ENCODE measurements around the gene VAV2.
"Not testable (repeated sequence)": the region's sequence is repeated elsewhere in the genome, so short reads cannot be mapped to it uniquely, and the experiment has no call there.

The VAV2 gene

DNA sequence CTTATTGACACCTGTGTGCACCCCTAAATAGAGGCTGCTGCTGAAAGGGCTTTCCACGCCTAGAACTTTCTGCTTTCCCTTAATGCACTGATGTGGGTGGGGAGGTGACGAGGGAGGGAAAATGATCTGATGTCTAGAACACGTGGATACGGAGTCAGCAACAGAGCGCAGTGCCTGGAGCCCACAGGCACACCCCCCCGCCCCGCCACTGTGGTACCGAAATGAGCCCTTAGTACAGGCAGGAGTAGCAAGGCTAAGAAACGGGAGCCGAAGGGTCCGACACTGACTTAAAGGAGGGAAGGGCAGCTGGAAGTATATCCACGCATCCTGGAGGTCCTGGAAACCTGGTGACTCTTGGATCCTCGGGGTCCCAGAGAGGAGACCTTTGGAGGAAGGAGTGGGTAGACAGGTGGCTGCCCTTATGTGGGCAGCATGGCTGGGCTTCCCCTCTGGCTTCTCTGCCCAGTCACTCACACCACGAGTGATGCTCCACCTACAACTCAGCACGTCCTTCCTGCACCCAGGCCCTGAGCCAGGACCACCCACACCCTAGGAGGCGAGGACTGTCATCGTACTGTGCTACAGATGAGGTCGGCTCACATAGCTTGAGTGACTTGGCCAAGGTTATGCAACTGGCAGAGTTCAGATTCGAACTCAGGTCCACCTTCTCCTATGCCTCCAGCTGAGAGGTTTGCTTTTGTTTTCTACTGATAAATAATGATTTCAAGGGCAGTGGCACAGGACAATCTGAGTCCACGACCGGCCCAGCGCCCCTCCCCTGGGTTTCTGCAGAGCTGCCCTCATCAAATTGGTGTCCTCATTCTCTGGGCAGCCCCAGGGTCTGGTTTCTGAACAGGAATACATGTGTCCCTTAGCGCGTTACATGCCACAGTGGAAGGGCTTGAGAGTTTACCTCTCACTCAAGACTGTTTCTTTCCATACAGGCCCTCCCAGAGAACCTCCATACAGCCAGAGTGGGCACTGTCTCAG is 4.7 kb upstream of the VAV2 start:
- DNase-seq (ENCODE audit: low read depth in 2 of 2), result no peak

DNA sequence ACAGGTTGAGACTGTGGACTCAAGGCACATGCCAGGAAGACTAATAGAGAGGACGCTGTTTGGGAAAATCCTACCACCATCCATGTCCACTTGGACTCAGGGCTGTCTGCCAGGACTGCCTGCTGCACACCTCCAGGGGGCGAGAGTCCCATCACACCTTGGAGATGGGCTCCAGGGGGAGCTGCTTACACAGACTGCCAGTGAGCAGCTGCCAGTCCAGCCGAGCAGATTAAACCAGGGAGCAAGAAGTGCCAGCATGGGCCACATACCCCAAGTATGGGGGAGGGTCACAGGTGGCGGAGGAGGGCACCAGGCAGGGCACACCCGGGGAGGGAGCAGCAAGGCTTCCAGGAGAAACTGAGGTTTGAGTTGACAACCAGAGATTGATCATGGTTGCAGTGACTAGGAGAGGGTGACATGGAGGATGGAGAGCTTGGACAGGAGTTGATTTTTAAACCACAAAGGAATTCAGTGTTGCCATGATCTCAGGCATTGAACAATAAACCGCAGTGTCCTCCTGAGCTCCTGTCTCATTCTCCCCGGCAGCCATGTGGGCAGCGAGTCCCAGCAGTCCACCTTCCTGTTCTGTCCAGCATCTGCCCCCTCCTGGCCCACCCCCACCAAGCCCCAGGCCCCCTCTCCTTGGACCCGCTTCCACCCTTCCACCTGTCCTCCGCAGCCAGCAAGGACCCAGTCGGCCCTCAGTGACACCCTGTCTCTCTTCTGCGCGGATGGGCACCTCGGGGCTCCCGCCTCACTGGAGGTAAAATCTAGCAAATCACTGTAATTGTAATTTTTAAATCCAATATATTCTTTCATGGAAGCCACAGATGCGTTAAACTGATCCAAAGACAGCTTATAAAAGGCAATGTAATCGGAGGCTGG is 3.1 kb upstream of the VAV2 start:
- DNase-seq (ENCODE audit: low read depth in 2 of 2), result no peak

DNA sequence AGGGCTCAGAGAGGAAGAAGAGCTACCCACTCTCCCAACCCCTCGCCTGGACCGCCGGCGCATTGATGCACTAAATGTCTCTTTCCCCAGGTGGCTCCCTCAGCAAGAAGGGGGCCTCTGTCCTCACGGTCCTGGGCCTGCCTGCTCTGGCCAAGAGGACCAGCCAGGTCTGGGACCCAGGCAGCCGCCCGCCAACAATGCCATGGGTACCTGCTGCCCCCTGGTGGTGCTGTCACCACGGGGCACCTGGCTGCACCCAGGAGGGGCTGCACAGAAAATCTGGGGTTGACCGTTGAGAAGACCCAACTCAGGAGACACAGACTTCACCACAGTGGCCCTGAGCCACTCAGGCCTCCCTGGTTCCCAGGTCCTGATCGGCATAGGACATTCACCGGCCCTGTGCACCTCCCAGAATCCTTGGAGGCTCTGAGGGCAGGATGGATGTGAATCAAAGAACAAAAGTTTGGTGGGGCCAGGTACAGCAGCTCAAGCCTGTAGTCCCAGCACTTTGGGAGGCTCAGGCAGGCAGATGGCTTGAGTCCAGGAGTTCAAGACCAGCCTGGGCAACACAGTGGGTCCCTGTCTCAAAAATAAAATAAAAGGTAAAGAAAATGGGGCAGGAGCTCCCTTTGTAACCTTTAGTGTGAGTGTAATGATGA is 2.4 kb upstream of the VAV2 start:
- peak; percentile 70 to 72 for DNase-seq (ENCODE audit: low read depth in 2 of 2)

DNA sequence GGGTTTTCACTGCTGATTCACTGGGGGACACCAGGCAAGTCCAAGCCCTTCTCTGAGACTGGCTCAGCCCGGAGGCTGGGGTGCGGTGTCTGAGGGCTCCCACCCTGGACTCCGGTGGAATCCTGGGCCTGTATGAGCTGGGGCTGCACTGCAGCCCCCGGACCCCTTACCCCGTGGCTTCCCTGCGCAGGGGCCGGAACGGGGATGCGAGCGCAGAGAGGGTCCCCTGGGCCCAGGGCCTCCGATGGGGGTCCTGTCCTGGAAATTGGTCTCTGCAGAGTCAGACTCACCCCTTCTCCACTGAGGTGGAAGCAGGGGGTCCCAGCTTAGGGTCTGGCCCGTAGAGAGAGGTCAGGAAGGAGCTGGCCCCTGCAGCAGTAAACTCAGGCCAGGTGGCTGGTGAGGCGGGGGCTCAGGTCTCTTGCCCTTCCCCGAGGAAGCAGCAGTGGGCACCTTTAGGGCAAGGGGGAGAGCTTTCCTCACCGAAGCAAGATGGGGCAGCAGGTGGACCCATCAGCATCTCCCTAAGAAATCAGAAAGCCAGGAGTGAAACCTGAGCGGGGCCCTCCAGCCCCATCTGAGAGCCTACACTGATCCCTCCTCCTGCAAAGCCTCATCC is 1.6 kb upstream of the VAV2 start:
- no peak for DNase-seq (ENCODE audit: low read depth in 2 of 2)

DNA sequence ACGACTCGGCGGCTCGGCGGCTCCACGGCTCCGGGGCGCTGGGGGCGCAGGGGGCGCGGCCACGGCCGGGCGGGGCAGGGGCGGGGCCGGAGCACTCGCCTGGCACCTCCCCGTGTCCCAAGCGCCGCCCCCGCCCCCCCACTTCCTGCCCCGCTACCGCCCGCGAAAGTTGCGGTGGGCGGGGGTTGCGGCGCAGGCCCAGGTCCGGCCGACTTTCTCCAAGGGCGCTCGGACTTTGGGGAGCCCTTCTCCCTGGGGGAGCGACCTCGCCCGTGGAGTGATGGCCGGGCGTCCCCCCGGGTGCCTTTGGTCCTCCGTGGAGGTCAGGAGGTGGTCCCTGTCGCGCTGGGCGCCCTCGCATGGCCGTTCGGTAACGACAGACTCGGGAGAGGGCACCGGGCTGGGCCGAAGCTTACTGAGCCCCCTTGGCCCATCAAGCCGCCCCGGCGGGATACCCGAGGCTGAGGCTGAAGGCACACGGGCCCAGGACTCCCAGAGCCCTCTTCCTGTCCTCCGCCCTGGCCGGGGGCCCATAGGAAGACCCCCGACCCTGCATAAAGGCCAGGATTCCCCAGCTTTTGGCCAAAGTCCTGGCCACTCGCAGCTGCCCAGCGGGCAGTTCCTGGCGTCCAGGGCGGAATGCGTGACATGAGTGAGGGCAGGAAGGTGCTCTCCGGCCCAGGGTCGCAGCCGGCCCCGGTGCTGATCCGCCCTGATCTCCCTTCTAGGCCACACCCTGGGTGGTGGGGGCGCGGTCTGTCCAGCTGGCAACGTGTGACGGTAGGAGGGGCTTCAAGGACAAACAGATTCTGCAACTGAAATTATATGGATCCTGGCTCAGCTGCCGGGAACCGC is 883 bp upstream of the VAV2 start:
- DNase-seq (ENCODE audit: low read depth in 2 of 2), result peak; percentile 61 to 68

DNA sequence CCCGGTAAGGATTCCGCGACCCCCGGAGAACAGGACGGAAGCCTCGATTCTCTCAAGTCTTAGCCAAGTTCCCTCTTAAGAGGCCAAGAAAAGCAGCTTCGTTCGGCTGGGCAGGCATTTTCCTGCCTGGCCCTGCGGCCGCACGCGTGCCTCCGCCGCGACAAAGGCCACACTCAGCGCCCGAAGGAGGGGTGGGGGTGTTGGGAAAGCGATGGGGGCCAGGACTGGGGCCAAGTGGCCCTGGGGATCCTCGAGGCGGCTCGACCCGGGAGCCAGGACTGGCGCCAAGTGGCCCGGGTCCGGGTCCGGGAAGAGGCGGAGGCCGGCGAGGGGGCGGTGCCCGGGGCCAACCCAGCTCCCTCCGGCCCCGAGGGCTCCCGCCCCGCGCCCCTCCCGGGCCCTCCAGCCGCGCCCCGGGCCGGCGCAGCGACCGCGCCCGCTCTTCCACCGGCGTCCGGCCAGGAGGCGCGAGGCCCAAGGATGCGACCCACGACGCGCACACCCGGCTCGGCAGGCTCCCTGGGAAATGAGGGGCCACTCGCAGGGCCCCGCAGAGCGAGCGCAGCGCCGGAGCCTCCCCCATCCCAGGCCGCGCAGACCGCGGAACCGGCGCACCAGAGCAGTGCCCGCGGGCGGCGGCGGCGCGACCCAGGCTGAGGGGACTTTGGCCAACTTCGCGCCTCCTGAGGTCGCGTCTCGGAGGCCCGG is 756 bp downstream of the VAV2 start:
- DNase-seq (ENCODE audit: low read depth in 2 of 2), result no peak

DNA sequence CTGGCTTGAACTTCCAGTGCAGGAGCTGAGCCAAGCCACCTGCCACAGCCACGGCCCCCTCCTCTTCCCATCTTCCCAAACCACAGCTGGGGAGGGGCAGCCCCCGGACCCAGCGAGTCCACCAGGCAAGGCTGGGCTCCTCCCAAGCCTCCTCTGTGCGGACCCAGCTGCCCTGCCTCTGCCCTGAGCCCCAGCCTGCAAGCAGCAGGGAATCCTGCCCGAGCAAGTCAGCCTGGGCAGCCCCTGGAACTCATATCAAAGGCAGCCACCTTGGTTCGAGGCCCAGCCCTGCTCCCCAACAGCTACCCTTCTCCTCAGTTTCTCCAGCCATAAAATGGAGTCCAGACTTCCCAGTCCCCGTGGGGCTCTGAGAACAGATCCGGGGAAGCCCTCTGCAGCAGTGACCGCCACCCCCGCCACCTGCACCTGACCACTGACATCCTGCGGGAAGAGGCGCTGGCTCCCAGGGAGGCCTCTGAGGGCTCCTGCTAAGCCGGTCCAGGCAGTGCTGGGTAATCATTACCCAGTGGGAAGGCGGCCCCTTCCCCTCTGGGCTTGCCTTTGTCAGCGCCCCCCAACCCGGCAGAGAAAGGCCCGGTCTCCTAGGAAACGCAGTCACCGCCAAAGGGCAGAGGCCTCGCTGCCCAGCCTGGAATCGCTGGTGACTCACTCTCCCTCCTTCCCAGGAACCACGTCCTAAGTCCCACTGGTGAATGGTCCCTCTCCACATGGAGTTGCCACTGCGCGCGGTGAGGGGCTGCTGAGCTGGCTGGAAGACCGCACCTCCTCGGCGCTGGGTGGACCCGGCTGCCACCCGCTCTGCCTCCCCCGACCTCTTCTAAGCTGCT is 1.5 kb downstream of the VAV2 start:
- DNase-seq (ENCODE audit: low read depth in 2 of 2), result no peak

DNA sequence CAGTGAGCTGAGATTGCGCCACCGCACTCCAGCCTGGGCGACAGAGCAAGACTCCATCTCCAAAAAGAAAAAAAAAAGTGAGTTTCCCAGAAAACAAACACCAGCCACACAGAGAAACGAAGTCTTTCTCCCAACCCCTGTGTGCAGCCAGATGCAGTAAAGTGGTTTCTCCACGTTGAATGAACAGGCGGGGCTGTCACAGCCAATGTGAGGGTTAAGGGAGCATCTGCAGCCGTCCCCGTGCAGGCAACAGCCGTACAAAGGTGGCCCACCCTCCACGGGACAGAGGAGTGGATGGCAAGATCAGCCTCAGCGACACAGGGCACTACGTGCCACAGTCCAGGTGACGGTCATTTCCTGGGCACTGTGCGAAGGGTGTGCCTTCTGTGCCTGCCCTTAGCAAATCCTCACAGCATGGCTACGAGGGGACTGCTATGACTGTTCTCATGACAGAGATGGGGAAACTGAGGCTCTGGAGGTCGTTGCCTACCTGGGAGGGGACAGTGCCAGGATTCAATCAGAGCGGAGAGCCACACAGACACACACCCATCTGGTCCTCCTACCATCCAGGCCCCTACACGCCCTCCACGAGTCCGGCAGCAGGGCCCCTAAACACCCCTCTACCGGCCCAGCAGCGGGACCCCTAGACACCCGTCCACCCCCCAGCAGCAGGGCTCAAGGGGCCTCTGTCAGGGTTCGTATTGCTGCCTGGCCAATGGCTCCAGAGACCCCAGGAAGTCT is 2.3 kb downstream of the VAV2 start:
- DNase-seq (ENCODE audit: low read depth in 2 of 2), result no peak

DNA sequence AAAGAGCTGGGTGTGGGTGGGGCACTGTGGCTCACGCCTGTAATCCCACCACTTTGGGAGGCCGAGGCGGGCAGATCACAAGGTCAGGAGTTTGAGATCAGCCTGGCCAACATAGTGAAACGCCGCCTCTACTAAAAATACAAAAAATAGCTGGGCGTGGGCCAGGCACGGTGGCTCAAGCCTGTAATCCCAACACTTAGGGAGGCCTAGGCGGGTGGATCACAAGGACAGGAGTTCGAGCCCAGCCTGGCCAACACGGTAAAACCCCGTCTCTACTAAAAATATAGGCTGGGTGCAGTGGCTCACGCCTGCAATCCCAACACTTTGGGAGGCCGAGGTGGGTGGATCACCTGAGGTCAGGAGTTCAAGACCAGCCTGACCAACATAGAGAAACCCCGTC is 3.4 kb downstream of the VAV2 start:
- DNase-seq (ENCODE audit: low read depth in 2 of 2), result not testable (repeated sequence)

DNA sequence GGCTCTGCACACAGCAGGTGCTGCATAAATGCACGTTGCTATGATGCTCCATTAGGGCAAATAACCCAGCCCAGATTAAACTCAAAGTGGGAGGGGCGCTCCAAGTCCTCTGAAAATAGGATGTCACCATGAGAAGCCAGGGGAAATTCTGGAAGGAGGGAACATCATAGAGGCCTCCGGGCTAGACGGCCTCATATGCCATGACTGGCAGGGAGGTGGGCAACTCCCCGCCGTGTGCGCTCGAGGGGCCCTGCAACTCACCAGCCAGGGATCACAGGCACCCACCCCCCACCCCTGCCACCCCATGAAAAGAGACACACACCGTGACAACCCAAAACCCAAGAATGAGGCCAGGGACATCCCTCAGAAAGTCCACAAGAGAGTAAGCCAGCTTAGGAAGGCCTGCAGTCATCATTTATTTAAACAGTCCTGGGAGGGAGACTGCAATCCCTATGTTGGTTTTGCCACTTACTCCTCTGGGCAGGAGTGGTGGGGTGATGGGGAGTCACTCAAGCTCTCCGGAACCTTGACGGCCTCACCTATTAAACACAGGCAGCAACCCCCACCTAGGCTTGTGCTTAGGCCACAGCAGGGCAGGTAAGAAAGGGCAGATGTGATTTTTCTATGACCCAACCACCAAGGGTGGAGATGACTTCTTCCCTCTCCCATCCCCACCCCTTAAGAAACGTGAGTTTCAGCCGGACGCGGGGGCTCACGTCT is 4.0 kb downstream of the VAV2 start:
- no peak for DNase-seq (ENCODE audit: low read depth in 2 of 2)

DNA sequence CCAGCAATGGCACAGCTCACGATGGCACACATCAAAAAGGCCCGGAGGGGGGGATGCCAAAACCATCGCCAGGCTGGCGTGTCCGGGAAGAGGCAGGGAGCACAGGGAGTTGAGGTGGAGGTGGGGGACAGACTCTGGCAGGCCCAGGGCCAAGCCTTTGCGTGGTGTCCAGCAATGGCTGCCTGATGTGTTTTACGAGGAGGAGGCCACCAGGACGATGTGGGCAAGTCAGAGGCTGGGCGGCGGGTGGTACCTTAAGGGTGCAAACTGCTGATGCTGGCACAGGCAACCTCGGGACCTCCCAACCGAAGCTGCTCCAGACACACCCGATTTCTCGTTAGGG is 4.7 kb downstream of the VAV2 start:
- DNase-seq (ENCODE audit: low read depth in 2 of 2), result no peak

DNA sequence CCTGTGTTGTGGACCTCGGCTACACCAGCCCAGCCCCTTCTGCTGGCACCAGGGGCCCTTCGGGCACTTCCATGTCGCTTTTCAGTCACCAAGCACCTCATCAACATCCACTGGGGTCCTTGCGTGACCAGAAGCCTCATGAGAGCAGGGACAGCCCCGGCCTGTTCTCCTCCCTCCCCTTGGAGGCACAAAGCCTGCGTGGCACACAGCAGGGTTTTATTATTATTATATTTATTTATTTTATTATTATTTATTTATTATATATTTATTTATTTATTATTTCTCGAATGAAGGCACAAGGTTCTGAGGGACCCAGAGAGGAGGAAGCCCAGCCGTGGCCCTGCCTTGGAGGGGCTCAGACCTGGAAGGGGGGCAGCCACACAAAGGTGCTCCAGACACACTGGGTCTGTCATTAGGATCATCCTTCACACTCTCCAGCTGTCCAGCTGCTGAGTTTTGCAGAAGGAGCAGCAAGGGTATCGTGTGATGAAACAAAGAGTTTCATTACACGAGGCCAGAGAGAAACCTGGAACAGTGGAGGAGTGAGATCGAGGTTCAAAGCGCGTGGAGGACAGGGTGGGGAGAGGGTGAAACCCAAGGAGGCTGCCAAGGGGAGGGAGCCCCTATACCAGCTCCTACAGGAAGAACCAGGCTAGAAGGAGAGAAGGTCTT is 5.2 kb downstream of the VAV2 start:
- DNase-seq (ENCODE audit: low read depth in 2 of 2), result no peak

DNA sequence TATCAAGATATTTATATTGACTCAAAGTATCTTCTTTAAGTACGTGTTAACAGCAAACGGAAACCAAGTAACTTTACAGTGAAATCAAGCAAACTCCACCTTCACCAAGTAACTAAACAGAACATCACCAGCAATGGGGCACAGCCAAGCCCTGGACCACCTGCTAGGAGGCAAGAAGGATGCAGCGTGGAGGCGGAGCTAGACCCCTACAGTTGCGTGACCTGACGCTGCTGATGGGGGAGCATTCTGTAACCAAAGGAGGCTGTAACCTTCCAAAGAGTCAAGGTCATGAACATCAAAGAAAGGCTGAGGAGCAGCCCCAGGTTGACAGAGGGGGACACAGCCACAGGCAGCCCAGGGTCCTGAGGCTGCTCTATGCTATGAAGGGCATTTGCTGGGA is 6.1 kb downstream of the VAV2 start:
- DNase-seq (ENCODE audit: low read depth in 2 of 2), result no peak

DNA sequence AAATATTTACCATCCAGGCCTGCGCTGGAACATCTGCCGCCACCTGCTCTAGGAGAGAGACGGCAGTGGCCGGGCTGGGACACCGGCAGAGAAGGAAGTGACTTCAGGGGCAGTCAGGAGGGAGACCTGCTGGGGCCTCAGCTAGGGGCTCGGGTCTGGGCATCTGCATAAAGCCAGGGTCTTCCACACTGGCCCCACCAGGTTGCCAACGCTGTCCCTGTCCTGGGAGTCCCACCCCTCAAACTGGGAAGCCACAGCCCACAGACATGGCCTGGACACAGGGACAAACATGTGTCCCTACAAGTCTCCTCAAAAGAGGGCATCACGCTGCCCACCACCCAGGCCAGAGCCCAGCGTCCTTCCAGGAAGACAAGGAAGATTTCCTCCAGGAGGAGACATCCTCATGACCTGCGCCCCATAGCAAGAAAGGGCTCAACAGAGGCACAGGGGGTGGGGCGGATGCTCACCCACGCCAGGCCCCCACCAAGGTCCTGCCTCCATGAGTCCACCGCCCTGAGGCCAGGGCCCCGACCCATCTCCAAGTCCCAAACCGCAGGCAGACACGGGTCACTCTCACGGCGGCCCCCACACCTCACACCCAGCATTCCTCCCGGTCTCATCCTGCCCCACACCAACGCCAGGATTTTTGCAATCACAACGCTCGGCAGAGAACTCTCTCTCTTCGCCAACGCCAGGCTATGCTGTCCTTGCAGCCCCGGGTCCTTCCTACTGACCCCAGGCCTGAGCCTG is 9.0 kb downstream of the VAV2 start:
- no peak for DNase-seq (ENCODE audit: low read depth in 2 of 2)

DNA sequence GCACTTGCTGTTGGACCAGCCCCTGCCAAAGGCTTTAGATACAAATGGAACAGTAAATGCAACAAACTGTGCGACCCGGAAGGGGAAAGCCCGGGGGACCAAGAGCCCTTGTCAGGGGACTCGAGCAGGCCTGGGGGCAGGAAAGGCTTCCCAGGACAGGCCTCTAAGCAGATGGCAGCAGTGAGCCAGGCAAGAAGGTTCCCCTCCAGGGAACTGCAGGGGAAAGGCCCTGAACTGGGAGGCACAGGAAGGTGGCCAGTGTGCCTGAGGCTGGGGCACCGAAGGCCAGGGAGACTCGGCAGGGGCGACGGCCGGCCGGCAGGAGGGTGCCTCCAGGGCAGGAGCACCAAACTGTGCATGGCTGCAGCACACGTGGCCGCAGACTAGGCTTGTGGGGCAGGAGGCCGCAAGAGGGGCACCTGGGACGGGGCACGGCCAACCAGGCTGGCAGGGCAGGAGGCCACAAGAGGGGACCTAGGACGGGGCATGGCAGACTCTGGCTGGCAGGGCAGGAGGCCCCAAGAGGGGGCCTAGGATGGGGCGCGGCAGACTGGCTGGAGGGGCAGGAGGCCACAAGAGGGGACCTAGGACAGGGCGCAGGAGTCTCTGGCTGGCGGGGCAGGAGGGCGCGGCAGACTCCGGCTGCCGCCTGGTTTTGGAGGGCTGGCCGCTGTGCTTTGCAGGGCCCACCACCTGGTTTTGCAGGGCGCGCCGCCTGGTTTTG is 10.0 kb downstream of the VAV2 start:
- DNase-seq (ENCODE audit: low read depth in 2 of 2), result no peak

DNA sequence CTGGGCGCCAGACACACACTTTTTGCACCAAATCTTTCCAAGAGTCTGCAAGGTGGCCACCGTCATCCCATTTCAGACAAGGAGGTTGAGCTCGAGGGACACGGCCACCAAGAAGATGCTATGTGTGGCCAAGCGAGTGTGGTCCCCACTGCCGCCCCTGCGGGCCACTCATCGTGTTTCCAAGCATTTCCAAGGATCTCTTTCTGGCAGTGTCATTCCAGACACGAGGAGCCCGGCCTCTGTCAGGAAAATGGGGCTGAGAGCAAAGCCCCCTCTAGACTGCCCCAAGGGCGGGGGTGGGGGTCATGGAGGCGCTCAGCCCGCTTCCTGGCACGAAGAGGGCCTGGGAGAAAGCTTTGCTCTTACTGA is 10.6 kb downstream of the VAV2 start:
- no peak for DNase-seq (ENCODE audit: low read depth in 2 of 2)
